AG10803 (cell line): ENCODE results near the gene FAM107B.

Source experiments
- DNase-seq: peaks from one replicate; pipeline ENCODE4 v3.0.0; 2010; ENCODE audit warnings: low read depth
- H3K4me3 ChIP-seq: 2 replicates; pipeline ENCODE4 v1.5.1; 2011; ENCODE audit warnings: mild to moderate bottlenecking, low read length, control low read depth
- TF ChIP-seq, protein P1 (sequence below): conservative IDR thresholded peaks from 2 replicates; pipeline ENCODE4 v1.5.1; 2011; ENCODE audit warnings: mild to moderate bottlenecking, low read length, control low read depth, inconsistent platforms

The FAM107B gene

DNA sequence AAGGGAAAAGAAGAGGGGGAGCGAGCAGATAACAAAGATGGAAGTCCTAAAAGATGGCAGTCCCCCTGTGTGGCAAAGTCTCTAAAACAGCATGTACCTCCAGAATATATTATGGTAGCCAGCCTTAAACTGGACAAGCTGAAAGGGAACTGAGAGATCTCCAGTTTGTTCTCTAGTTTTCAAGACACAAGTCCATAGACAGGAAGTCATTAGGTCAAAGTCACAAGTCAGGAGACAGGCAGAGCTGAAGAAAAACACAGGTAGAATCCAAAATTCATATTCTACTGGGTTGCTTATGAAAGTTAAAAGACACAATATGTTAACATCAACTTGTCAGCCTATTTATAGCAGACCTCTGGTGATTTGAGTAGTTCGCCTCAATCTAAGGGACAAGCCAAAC, 38.7 kb downstream of the FAM107B start:
- no peak overlapping the region for H3K4me3 ChIP-seq
- TF ChIP-seq, protein P1, sequence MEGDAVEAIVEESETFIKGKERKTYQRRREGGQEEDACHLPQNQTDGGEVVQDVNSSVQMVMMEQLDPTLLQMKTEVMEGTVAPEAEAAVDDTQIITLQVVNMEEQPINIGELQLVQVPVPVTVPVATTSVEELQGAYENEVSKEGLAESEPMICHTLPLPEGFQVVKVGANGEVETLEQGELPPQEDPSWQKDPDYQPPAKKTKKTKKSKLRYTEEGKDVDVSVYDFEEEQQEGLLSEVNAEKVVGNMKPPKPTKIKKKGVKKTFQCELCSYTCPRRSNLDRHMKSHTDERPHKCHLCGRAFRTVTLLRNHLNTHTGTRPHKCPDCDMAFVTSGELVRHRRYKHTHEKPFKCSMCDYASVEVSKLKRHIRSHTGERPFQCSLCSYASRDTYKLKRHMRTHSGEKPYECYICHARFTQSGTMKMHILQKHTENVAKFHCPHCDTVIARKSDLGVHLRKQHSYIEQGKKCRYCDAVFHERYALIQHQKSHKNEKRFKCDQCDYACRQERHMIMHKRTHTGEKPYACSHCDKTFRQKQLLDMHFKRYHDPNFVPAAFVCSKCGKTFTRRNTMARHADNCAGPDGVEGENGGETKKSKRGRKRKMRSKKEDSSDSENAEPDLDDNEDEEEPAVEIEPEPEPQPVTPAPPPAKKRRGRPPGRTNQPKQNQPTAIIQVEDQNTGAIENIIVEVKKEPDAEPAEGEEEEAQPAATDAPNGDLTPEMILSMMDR: no peak
- DNase-seq: no peak

DNA sequence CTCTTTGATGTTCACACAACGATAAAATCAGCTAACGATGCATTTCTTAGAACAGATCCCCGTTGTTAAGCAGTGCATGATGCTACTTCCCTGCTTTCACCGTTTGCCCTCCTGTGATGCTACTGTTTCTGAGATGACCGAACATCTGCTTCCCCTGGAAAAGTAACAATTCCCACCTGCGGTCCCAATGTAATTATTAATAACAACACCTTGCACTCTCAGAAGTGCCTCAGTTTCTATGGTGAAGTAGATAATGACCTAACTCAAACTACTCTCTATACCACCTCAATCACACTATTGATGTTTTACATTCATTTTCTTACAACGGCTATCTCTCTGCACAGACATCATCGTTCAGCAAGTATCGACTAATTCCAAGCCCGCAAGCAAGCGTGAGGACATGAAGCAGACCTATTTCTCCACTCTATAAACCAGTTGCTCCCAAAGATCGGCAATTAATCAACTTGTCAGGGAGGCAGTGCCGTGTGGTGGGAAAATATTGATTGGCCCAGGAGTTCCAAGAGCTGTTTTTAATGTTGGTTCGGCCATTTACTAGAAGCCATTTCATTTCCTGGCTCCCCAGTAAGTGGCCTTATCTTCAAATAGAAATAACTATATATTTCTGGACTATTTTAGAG, 42.7 kb downstream of the FAM107B start:
- TF ChIP-seq, protein P1: no peak
- no peak for DNase-seq
- H3K4me3 ChIP-seq: no peak overlapping the region

DNA sequence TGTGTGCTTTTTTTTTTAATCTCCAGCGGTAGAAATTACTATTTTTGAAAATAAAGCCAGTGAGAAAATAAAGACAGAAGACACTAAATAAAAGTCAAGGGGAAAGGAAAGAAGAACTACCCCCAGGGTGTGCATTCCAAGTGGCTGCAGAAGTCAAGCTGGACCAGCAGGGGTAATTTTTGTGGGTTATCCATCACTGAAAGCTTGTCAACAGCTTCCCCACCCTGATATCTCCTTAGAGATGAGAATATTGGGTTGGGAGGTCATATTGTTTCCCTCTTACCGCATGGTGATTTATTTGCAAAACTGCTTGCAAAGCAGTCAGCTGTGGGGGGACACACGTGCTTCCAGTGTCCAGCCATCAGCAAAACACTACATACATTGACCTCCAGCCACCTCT, 46.4 kb downstream of the FAM107B start:
- no peak overlapping the region for H3K4me3 ChIP-seq
- TF ChIP-seq, protein P1: no peak
- DNase-seq: no peak

DNA sequence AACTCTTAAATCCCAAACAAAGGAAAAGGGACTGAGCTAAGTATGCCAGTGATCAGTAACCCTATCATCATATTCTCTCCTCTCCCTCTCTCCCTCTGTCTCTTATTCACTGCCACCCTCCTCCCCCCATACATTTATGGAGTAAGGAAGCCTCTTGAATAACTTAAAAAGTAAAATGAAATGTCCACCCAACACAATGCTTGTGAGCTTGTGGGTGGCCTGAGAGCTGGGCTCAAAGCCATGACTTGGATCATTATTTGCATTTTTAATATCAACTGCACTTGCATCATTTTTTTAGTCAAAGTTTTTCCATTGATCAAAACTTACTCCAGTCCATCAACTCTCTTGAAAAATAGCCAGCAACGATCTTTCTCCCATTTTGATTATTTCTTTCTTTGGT, 46.8 kb downstream of the FAM107B start:
- no peak overlapping the region for H3K4me3 ChIP-seq
- TF ChIP-seq, protein P1: no peak
- DNase-seq: no peak

DNA sequence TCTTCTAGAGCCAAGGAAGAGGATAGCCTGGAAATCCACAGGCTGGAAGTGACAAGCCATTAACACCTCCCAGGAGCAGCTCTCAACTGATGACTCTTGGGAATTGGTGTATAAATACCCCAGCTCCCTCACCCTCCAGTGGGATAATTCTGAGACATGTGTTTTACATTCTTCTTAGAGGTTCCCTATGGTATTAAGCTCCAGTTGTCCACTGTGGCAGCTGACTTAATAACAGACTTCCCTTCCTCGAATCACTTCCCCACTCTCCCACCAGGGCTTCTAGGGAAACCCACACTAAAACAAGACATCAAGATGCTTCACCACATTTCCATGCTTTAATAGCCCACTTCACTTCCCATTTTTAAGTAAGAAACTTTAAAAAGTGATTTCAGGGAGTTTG, 47.2 kb downstream of the FAM107B start:
- TF ChIP-seq, protein P1: no peak
- DNase-seq: no peak
- H3K4me3 ChIP-seq: no peak overlapping the region

DNA sequence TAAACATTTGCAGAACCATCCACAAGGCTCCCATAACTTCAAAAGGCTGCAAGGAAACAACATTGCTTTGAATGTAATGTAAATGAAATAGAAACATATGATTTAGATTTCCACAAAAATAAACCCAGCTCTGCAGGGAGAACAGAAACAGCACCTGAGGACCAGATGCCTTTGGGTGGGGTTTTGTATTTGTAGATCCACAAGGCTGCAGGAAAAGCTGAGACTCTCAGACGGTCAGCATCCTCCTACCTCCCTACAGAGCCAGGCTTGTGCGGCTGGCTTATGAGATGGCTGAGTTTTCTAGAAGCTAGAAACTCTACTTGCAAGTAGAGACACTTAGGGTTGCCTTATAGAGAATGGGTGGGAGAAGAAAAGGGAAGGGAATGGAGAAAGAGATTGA, 49.8 kb downstream of the FAM107B start:
- no peak for DNase-seq
- TF ChIP-seq, protein P1: no peak
- no peak overlapping the region for H3K4me3 ChIP-seq

DNA sequence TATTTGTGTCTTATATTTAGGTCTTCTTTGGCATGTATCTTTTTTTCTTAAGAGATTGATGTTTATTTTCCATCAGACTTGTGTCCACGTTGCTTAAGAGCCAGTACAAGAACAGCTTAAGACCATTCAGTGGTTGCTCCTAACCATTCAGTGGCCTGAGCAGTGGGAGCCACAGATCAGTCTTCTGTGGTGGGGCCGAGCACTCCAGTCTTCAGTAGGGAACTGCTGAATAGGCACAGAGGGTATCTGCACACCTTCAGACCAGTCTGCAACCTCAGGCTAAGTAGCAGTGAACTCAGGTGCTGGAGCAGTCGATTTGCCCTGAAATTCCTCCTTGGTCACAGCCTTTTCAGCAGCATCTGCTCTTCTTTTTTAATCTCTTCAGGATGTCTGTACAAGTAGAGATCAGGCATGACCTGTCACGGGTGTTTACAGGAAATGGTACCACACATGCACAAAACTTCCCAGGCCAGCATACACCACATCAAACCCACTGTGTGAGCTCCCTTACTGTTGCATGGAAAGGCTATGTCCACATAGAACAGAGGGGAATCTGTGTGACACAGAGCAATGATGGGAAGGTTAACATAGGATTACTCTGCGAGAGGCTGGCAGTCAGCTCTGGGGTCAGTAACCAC, 51.5 kb downstream of the FAM107B start:
- H3K4me3 ChIP-seq: no peak overlapping the region
- no peak for DNase-seq

More for the DNA sequence above, 51.5 kb downstream of the FAM107B start:
- TF ChIP-seq, protein P1: no peak
